AG08396 (cell line): ENCODE data around the gene MMP11.
A peak's percentile ranks its signal among the peaks of the same experiment; 100 is the strongest.
"Not testable (repeated sequence)": the region's sequence is repeated elsewhere in the genome, so short reads cannot be mapped to it uniquely, and the experiment has no call there.

ENCODE experiments used
- DNase-seq: peaks from one replicate; pipeline ENCODE4 v3.0.0; 2012; ENCODE audit warnings: low spot score, mixed read lengths

MMP11 gene, protein sequence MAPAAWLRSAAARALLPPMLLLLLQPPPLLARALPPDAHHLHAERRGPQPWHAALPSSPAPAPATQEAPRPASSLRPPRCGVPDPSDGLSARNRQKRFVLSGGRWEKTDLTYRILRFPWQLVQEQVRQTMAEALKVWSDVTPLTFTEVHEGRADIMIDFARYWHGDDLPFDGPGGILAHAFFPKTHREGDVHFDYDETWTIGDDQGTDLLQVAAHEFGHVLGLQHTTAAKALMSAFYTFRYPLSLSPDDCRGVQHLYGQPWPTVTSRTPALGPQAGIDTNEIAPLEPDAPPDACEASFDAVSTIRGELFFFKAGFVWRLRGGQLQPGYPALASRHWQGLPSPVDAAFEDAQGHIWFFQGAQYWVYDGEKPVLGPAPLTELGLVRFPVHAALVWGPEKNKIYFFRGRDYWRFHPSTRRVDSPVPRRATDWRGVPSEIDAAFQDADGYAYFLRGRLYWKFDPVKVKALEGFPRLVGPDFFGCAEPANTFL

DNA sequence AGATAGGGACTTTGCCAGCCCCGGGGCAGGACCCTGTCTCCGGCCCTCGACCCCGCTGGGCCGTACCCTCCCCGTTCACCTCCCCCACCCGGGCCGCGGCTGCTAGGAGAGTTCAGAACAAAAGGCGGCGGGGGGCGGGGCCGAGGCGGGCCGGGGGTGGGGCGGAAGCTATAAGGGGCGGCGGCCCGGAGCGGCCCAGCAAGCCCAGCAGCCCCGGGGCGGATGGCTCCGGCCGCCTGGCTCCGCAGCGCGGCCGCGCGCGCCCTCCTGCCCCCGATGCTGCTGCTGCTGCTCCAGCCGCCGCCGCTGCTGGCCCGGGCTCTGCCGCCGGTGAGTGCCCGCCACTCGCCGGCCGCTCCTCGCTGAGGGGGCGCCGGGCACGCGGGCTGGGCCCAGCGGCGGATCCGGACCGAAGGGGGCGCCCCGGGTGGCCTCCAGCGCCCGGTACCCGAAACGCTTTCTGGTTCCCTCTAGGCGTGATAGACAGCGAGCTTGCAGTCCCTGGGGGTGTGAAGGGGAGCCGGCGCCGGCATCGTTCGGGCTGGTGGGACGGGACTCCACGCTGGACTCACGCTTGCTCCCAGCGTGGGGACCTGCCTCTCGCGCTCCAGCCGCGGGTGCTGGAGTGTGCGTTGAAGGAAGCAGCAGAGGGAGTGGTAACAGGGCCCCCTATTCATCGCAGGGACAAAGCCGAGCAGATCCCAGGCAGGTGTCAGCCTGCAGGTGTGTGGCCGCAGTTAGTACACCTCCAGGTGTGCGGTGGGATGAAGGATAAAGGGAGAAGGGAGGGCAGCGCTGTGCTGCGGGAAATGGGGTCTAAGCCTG lies at the start of gene MMP11:
Gene MMP11 (plus strand): TSS at position 201 of the 825 bp plus-strand sequence. CDS start 22 bp downstream, at position 223.
- DNase-seq = peak; percentile 82

DNA sequence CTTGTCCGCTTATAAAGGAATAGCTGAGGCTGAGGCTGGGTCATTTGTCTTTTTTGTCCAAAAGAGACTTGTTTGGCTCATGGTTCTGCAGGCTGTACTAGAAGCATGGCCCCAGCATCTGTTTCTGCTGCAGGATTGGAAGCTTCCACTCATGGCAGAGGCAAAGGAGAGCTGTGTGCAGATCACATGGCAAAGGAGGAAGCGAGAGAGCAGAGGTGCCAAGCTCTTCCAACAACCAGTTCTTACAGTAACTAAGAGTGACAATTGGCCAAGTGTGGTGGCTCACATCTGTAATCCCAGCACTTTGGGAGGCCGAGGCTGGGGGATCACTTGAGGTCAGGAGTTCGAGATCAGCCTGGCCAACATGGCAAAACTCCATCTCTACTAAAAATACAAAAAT lies 44.5 kb upstream of the MMP11 start:
- not testable (repeated sequence) for DNase-seq

DNA sequence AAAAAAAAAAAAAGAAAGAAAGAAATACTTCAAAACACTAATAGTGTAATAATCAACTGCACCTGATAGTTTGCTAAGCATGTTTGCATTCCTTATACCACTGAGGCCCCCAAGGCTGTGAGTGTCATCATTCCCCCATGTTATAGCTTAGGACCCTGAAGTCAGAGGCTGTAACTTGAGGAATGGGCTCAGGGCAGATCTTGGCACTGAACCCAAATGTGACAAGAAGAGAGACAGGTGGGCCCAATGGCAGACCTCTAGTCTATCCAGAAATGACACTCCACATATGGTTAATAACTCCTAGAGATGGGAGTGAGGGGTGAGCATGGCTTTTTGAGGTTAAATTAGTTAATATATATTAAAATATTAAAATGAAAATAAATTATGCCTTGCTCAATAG lies 35.0 kb upstream of the MMP11 start:
- DNase-seq = no peak

DNA sequence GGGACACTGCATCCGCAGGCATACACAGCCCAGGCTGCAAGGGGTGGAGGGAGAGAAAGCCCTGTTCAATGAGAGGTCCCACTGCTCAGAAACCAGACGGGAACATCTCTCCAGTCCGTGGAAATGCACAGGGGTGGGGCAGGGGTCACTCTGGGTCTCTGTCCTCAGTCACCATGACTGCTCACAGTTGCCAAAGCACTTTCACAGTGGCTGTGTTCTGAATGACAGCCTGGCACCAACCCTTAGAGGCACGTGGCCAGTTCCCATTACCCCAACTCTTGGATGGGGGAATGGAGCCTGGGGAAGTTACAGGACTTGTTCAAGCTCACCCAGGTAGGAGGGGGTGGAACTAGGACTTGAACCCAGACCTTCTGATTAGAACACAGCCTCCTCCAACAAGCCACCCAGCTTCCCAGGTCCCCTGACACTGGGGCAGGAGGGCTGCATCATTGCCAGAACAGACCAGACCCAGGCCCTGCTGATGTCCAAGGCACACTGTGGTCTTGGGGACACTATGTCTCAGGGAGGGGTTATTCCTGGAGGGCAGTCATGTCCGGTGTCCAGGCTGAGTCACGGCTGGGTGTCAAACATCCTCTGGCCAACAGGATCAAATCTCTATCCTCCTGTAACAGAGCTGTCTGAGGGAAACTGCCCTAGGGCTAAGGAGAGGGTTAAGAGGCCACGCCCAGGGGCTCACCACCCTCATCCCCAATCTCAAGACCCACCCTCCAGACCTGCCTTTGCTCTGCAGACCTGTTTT lies 30.0 kb upstream of the MMP11 start:
- no peak for DNase-seq

DNA sequence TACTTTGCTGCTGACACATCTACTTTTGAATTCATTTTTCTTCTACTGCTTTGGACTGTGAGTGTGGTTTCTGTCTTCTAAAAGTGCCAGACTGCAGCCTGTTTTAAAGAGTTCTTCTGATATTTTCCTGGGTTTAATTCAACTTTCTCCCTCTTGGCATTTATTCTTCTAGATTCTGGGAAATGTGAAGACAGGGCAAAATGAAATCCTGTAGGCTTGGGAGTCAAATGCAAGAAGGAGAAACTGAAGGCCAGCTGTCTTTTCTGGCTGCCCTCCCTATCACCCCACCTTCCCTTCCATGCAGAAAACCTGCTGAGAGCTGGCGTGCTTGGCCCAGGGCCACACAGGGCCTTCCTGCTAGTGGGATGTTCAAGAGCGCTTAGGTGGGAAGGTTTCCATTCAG lies 29.3 kb upstream of the MMP11 start:
- no peak for DNase-seq

DNA sequence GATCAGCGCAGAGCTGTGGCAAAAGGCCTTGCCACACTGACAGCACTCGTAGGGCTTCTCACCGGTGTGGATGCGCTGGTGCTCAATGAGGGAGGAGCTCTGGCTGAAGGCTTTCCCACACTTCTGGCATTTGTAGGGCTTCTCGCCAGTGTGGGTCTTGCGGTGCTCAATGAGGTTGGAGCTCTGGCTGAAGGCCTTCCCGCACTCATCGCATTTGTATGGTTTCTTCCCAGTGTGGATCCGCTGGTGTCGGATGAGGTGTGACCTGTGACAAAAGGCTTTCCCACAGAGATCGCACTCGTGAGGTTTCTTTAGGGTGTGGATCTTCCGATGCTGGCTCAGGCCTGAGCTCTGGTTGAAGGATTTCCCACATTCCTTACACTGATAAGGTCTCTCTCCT lies 28.6 kb upstream of the MMP11 start:
- no peak for DNase-seq

DNA sequence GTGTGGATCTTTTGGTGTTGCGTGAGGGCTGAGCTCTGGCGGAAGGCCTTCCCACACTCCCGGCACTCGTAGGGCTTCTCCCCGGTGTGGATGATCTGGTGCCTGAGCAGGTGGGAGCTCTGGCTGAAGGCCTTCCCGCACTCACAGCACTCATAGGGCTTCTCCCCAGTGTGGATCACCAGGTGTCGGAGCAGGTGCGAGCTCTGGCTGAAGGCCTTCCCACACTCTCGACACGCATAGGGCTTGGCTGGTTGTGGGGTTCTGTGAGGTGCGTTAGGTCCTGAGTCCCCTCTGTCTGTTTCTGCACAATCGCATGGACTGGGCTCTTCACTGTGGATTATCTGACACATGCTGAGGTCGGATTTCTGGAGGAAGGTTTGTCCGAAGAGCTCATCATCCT lies 28.2 kb upstream of the MMP11 start:
- no peak for DNase-seq

DNA sequence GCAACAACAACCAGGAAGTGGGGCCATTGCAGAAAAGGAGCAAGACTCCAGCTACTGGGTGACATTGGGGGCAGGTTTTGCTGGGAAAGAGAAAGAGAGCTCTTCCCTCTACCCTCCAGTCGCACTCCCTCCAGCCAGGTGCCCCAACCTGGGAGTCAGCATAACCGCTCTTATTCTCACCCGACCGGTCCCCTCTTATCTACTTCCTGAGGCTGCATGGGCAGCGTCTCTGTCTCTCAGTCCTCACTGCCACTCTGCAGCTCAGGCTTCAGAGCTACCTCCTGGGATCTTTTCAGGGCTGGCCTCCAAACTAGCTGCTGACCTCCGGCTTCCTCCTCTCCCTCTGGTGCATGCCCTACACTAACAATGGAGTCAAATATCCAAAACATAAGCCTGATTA lies 26.9 kb upstream of the MMP11 start:
- DNase-seq = no peak

DNA sequence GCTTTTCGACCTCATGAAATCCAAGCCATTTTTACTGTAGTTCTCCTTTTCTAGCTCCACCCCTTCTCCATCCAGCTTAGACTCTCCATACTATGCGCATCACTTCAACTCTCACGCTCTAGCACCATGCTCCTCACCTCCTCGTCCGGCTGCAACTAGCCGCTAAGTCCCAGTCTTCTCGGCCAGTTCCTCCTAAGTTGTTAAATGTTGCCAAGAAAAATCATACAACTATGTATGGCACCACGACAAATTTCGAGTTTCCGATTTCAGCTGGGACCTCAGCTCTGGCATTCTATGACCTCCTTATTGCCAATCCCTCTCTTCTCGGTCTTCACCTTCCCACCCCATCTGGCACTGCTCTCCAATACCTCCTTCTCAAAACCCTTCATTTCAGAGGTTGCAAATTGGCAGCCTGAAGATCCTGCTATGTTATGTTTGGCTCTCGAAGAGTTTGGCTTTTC lies 22.8 kb upstream of the MMP11 start:
- no peak for DNase-seq

DNA sequence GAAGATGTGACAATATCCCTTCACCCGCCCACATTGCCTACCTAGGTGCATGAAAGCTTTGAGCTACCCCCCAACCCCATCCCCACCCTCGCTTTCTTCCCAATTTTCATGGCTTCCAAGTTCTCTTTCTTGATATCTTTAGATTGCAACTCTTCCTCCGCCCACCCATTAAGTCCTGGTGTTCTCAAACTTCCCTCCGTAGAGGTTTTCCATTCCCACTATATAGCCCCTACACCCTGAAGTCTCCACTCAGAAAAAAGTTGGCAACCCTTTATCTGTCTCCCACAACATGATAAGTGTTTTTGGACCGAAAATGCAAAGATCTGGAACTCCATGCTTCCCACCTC lies 22.3 kb upstream of the MMP11 start:
- DNase-seq = no peak

DNA sequence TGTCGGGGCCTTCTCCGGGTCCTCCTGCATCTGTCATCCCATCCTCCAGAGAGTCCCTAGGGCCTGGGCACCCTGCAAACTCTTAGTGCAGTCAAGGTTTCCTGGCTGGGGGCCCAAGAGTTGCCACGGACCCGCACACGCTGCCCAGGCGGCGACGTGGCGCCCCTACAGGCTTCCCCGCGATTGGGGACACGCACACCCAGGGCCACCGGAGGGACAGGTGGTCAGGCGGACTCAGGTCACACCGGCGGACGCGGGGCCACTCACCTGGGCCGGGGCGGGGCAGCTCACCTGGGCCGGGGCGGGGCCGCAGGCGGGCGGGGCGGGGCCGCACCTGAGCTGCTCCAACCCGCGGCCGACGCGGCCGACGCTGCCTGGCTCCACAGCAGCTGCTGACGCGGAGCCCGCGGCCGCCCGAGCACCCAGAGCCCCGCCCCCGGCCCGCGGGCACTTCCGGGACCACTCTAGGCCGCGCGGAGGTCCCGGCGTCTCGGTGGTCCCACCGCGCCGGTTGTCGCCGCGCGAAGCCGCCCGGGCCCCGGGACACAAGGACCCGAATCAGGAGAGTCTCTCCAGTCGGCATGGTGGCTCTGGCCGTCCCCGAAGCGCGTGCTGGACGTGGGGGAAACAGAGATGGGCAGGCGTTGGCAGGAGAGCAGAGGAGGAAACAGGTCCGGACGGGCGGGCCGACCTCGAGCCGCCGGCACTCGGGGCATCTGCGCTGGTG lies 21.8 kb upstream of the MMP11 start, which contains the start of gene ZNF70:
Gene ZNF70 (minus strand): TSS at position 399 of the 727 bp plus-strand sequence. CDS start 5,972 bp downstream, outside the sequence.
- DNase-seq = peak; percentile 94

DNA sequence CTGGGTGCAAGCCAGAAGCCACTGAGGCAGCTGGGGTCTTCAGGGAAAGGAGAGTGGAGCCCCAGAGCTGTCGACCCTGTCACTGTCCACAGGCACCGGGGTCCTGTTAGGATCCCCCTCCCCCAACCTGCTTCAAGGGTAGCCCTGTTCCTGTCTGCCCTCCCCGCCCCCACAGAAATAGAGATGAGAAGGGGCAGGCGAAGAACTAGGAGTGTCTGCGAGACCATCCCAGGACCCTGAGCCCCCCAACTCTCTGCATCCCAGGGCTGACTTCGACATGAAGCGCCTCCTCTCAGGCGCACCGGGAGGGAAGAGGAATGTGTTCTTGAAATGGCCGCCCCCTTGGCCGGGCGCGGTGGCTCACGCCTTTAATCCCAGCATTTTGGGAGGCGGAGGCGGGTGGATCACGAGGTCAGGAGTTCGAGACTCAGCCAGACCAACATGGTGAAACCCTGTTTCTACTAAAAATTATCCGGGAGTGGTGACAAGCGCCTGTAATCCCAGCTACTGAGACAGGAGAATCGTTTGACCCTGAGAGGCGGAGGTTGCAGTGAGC lies 21.1 kb upstream of the MMP11 start:
- no peak for DNase-seq

DNA sequence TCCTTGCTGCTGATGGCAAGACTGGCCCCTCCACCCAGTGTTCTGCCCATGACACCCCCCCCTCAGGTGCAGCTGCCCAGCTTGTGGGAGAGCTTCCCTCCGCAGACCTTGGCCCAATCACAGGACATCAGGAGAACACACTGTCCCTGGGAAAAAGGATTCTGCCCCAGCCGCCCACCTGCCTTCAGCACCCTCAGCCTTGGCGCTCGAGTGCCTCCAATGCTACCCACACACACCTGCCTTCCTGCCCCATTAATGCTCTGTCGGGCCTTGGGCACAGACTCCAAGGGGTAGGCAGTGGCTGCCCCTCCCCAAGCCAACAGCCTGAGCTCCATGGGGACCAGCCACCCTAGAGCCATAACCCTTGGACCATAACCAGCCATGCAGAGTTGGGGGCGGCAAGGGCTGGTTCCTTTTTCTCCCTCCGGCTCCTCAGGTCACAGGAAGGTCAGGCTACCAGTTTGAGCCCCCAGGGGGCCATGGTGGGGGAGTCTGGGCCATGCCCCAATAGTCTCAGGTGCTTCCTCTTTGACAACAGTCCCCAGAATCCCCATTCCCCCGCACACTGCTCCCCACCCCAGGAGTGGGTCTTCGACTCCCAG lies 20.5 kb upstream of the MMP11 start:
- DNase-seq = no peak

DNA sequence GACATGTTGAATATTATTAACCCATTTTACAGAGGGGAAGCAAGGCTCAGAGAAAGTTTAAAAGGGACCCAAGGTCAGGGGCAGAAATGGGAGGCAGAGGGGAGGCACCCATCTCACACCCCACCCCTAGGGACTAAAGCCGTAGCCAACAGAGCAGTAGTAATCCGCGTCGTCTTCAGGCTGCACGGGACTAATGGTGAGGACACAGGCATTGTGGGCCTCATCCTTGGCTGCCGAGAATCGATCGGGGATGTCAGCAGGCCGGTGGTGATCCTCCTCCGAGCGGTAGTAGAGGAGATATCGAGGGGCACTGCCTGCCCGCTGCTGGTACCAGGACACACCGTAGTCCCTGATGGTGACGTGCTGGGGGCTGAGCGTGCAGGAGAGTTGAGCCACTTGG lies 19.9 kb upstream of the MMP11 start:
- no peak for DNase-seq

DNA sequence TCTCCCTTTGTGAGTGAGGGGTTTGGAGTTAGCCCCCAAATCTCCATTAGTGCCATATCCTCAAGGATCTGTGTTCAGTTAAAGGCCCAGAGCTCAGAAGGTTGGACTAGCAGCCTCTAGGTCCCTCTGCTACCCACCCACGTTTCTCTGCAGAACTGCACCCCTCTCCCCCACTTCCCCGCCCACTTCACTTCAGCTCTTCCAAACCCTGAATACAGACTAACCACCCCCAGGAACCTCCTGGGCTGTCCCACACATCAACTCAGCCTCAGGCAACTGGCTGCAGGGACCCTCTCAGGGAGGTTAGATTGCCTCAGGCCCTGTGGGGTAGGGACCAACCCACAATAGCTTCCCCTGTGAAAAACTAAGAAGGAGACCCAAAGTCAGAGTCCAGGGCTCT lies 19.3 kb upstream of the MMP11 start:
- DNase-seq = no peak

DNA sequence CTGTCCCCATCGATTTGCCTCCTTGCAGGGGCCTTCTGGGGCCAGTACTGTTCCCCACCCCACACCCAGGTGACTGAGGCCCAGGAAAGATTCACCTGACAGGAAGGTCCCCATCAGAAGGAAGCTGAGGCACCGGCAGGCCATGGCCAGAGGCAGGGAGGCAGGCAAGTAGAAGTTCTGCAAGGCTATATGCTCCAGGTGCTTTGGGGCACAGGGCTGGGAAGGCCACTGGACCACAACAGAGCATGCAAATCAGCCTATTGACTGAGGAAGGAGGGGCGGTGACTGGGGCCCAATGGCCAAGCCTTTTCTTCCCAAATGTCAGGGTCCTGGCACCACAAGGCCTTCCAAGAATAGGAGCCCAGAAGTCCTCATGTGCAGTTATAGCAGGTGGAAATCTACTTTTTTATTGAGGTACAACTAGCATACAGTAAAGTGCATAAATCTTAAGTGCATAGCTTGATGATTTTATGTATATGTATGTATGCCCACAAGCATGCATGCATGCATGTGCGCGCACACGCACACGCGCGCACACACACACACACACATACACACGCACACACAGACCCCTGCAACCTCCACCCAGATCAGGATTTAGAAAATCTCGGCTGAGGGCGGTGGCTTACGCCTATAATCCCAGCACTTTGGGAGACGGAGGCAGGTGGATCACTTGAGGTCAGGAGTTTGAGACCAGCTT lies 18.3 kb upstream of the MMP11 start, which contains the start of gene VPREB3:
Gene VPREB3 (minus strand): TSS at position 206 of the 700 bp plus-strand sequence. CDS start 62 bp downstream, at position 144.
- no peak for DNase-seq

DNA sequence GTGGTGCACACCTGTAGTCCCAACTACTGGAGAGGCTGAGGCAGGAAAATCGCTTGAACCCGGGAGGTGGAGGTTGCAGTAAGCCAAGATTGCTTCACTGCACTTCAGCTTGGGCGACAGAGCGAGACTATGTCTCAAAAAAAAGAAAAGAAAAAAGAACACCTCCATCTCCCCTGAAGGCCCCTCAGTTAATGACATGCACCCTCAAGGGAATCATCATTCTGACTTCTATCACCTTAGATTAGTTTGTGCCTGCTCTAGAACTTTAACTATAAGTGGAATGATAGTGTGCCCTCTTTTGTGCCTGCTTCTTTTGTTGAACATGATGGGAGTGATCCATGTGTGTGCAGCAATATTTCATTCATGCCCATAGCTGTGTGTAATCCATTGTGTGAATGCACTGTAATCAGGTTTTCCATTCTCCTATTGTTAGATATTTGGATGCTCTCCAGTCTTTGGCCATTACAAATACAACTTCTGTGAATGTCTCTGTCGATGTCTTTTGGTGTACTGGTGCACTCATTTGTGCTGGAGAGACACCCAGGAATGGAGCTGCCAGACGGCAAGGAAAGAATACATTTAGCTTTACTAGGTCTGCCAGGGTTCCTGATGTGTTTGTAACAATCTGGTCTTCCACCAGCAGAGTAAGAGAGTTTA lies 17.5 kb upstream of the MMP11 start:
- DNase-seq = no peak

DNA sequence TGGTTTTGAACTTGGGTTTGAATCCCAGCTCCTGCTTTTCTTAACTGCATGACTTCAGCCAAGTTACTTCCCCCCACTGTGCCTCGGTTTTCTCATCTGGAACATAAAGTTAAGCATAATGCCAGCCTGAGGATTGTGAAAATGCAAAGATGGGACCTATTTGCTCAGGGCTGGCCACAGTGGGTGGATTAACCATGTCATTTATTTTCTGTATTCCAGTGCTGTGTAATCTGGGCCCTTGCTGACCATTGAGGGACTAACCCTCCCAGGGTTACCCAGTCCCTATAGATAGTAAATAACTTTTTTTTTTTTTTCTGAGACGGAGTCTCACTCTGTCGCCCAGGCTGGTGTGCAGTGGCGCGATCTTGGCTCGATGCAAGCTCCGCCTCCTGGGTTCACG lies 16.9 kb upstream of the MMP11 start:
- DNase-seq = no peak

DNA sequence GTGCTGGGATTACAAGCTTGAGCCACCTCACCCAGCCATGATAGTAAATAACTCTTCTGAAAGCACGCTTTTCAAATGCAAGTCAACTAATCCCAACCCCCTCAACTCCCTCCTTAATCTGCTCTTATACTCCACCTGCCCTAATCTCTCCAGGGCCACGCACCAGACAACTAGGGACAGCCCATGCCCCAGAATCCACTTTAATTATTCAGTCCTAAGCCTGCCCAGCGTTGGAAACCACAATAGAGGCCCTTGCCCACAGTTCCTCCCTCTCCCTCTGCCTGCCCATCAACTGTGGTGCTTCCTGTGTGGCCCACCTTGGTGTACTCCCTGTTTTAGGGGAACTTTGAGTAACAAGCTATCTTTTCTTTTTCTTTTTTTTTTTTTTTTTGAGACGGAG lies 15.8 kb upstream of the MMP11 start:
- no peak for DNase-seq
